Pulmonary artery endothelial cell (primary cell): ENCODE data around the gene PKP2. TPM values are rescaled to one million over a fixed set of nuclear protein-coding genes. Genes with fewer than 3 reads are reported as not detected.
"Not testable (repeated sequence)": the region's sequence is repeated elsewhere in the genome, so short reads cannot be mapped to it uniquely, and the experiment has no call there.

ENCODE experiments used
- DNase-seq: peaks from one replicate; pipeline ENCODE4 v3.0.0-alpha.2; 2011; ENCODE audit warnings: low read depth, low spot score
- total RNA-seq: library from RNA; depleted of rRNA; stranded (reverse); fragments of >200 nt; gene quantifications from 2 replicates; pipeline ENCODE4 v1.2.3, GENCODE V29; 2014

Gene PKP2
- total RNA-seq, 1 donor from 2014 or later, result 13.8 TPM

DNA sequence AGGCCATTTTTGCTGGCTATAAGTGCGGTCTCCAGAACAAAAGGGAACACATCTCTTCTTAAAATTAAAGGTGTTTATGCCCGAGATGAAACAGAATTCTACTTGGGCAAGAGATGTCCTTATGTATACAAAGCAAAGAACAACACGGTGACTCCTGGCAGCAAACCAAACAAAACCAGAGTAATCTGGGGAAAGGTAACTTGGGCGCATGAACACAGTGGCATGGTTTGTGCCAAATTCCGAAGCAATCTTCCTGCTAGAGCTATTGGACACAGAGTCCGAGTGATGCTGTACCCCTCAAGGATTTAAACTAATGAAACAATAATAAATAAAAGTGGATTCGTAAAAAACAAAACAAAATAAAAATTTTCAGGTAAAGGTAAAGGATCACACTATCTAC, 33.4 kb downstream of the PKP2 start:
- no peak for DNase-seq

DNA sequence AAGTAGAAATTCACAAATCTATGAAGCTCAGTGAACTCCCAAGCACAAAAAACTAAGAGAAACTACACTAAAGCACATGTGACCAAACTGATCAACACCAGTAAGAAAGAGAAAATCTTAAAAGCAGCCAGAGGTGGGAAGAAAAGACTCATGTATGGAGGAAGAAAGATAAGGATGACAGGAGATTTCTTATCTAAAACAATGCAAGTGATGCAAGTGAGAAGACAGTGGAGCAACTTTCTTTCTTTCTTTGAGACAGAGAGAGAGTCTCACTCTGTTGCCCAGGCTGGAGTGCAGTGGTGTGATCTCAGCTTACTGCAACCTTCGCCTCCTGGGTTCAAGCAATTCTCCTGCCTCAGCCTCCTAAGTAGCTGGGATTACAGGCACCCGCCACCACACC, 34.9 kb downstream of the PKP2 start:
- not testable (repeated sequence) for DNase-seq

DNA sequence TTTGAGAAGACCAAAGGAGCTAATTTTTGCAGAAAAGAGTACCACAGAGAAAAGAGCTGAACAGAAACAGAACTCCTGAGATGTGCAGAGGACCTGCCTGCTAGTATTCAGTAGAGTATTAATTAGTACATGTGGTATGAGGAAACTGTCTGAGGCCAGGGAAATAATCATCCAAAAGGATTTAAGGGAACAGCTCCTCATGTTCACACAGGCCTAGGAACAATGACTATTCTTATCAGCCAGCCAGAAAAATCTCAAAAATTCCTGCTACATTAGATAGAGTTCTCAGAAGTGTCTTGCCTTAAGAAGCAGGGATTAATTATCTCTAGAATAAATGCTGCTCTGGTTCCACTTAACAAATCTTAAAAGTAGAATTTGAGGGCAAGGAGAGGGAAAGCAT, 36.4 kb downstream of the PKP2 start:
- no peak for DNase-seq

DNA sequence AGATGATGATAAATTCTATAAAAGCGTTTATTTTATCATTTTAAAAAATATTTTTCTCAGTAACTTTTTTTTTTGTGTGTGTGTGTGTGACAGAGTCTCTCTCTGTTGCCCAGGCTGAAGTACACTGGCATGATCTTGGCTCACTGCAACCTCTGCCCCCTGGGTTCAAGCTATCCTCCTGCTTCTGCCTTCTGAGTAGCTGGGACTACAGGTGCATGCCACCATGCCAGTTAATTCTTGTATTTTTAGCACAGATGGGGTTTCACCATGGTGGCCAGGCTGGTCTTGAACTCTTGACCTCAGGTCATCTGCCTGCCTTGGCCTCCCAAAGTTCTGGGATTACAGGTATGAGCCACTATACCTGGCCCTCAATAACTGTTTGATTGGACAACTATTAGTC, 37.2 kb downstream of the PKP2 start:
- no peak for DNase-seq

DNA sequence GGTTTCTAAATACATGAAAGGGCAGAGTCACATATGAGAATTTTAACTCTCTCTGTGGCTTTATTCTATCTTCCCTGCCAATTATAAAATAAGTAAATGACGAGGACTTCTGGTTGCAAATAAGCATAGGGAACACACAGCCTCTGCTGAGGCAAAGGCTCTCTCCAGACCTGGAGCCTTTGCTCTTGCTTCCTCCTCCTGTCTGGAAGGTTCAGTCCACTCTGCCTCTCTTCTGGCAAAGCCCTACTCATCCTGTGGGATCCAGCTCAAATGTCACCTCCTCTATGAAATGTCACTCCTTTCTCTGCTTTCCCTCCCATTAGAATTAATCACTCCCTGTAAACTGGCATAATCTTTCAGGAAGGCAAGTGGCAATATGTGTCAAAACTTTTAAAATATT, 41.9 kb downstream of the PKP2 start:
- no peak for DNase-seq

DNA sequence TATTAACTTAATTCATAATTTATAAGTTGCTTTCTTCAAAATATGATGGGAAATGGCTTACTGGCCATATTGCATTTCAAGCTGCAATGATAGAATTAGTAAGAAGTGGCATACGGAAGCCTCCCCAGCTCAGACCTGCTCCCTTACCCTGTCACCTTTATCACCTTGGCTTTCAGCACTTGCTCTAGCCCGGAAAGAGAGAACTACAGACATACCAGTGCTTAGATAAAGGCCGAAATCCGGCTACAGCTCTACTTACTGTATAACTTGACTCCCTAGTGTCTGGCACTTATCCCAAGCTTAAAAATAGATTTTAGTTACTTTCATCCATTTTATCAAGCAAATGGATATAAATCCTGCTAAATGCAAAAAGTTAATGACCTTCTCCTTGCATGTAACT, 42.5 kb downstream of the PKP2 start:
- DNase-seq, result no peak

DNA sequence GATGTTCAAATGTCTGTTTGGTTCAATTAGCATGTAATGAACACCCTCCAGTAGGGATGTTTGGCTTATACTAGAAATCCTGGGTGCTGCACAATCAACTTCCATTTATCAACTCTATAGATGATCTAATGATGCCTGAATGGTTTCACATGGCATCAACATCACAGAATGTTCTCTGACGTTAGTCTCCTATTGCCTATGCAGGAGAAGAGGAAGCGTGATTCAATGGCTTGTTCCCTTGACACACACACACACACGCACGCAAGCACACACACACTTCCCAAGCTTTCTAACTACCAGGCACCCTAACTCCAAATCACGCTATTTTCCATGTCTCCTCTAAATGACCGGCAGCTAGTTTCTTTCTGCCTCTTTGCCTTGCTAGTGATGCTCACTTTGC, 49.3 kb downstream of the PKP2 start:
- no peak for DNase-seq

DNA sequence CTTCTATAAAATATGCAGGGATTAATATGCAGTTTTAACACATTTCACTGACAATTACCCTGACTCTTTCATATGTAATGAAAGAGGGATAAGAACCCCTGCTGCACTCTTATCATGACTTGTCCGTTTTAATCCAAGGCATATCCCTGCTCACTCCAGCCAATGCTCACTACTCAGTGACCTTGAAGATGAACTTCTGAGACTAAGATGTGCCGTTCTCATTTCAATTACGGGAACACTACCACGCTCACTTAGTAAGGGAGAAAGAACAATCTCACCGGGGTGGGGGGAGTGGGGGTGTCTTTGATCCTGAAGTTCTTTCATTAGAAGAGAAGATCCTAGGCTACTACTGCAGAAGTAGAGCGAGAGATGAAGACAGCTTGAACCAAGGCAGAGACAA, 50.5 kb downstream of the PKP2 start:
- no peak for DNase-seq

DNA sequence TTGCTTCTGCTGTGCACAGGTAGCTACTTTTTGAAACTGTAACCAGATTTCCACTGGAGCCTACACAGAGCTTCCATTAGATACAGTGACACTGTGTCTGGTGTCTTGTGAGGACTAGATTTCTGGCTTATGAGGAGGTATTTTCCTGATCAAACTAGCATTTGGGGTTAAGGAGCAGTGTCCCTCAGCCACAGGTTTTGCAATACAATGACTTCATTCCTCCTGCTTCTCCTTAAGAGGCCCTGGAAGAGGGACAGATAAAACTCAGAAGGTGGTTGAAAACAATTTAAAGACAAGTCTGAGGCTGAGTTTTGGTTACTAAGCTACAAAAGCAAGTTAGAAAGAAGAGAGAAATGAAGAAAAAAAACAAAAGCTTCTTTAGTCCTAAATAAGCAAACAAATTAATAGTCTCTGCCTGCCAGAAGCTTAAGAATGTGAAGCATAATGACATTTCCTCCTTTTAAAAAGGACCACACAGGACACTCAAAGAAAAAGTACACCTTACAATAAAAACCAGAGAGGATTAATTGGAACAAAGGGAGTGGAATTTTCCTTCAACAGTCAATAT, 53.0 kb downstream of the PKP2 start:
- DNase-seq, result no peak

DNA sequence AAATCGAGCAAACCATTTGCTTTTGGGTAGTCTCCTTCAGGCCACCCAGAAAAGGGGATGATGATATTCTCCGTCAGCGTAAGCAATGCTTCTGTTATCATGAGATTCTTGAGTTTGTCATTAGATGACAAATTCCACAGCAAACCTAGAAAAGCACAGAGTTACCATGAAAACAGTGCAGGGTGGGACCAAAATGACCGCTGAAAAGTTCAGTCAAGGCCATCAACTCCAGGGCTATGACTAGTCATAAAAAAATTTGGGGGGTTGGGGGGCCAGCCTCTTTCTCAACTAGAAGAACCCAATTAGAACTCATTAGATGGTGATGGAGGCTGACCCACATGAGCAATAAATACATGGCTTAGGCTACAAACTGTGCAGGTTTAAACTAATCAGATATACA, 55.5 kb downstream of the PKP2 start:
- DNase-seq, result no peak

DNA sequence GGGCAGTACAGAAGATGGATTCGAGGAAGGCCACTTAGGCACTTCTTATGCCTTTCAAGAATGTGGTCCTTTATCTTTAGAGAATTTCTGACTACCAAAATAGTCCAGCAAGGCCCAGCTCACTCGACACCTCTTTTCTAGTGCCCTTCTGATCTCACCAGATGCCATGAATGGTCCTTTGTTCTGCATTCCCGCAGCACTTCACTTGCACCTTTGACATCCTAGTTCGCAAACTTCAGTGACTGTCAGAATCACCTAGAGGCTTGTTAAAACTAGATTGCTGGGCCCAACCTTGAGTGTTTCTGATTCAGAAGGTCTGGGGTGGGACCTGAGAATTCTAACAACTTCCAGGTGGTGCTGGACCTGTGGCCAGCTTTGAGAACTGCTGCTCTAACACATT, 56.7 kb downstream of the PKP2 start:
- DNase-seq, result no peak

DNA sequence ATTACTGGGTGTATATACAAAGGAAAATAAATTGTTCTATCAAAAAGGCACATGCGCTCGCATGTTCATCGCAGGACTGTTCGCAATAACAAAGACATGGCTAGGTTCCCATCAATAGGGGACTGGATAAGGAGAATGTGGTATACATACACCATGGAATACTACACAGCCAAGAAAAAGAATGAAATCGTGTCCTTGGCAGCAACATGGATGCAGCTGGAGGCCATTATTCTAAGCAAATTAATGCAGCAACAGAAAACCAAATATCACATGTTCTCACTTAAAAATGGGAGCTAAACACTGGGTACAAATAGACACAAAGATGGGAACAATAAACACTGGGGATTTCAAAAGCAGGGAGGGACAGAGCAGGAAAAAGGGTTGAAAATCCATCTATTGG, 58.6 kb downstream of the PKP2 start:
- DNase-seq, result no peak

DNA sequence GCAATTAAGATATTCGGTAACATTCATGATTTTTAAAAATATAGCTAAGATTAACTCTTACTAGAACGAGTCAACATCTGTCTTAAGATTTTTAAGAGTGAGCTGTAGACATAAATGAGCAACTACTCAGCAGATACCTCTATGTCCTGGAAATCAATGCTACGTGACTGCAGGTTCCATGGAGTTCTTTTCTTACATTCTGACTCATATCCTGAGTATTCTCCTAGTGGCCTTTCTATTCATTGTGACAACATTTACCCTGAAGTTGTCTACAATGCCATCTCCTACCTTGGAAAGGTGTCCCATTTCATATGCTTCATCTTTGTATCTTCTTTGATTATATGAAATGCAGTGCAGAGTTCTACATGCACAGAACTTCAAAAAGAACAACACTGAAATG, 59.9 kb downstream of the PKP2 start:
- no peak for DNase-seq

DNA sequence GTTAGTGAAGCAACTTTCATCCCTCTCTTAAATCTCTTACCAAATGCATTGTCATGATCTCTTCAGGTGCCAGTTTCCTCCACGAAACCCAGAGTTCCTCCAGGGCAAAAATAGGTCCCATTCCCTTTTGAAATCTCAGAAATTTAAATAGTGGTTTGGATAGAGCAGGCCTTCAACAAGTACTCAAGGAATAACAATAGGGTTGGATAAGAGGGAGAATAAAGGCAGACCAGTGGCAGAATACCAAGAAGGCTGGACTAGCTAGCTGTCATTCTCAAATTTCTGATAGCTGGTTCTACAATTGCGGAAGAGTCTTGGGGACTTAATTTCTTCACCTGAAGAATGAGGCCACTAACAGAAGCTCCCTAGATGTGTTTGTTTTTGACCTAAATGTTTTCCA, 62.5 kb downstream of the PKP2 start:
- no peak for DNase-seq

DNA sequence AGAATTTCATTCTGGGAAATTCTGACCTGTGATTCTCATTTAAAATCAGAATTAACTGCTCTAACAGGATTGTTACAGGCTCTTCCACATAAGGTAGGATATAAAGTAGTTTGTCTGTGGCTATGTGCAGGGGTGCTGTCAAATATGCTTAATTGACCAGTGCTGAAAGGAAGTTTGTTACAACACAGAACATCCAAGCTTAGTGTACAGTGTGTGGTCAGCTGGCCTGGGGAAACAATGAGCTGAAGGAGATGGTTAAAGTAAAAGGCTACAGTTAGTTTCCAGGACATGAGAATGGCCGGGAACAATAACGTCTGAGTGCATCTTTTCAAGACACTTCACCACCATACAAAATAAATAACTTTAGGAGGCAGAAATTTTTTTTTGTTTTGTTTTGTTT, 68.0 kb downstream of the PKP2 start:
- no peak for DNase-seq

DNA sequence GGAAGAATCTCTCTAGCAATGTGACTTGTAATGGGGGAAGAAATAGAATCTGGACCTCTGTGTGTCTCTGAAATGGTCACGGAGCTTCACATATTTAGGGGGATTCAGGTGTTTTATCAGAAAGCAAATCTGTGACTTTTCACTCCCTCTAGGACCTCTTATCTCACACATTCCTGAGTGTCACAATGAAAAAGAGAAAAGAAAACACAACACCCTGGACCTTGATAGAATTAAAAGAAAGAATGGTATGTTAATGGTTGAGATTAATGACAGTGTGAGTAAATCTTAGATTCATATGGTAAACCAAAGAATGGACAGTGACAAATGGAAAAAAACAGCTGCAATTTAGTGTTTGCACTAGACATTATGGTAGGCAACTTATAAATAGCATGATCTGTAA, 68.5 kb downstream of the PKP2 start:
- no peak for DNase-seq

DNA sequence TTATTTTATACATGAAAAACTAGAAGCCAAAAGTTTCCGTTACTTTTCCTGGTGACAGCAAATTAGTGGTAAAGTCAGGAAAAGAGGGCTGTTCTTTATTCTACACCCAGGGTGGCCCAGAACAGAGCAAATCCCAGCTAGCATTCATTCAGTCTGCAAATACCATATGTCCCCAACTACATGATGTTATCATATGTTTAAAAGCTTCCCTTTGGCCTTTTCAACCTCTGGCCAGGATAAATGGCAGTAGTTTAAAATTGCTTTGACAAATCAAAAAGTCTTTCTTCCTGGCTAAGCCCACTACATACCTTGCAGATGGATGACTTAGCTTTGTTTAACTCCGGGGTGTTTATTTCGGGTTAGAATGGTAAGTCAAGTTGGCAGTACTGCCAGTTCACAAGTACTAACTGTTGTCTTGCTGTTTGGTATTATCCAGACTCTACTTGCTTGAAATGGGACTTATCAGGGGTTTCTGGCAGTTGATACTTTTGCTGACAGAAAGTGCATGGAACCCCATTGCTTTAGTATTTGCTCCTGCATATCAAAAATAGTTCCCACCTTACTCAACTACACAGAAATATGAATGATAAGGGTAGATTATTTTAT, 69.7 kb downstream of the PKP2 start:
- DNase-seq, result no peak

DNA sequence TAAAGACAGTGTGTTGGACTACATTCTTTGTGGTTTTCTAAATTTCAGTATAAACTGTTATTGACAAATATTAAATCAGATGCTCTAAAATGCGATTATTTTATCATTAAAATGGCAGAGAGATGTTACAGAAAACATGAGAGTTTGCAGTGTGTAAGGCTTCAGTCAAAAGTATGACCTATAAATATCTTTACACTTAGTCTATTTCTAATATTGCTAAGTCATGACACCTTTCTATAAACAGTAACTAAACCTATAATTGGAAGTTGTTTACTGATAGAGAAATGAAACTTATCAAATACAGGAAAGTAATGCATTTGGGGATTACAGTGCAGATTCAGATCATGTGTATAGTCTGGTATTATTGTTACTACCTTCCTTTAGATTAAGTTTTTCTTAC, 72.0 kb downstream of the PKP2 start:
- DNase-seq, result no peak

DNA sequence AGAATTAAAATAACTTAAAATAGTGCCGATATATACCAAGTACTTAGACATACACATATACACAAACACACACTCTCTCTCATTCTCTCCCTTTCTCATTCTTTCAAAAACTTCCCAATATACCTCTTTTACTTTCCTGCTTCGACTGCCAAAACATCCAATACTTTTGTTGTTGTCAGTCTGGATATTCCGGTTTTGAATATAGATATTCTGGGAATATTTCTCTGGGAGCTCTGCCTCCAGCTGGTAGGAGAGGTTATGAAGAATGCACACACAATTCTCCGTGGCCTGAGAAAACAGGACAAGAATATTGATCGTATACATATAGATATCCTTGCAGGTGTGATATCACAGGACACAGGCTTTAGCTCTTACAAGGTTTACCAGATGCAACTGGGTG, 74.2 kb downstream of the PKP2 start:
- DNase-seq, result no peak

DNA sequence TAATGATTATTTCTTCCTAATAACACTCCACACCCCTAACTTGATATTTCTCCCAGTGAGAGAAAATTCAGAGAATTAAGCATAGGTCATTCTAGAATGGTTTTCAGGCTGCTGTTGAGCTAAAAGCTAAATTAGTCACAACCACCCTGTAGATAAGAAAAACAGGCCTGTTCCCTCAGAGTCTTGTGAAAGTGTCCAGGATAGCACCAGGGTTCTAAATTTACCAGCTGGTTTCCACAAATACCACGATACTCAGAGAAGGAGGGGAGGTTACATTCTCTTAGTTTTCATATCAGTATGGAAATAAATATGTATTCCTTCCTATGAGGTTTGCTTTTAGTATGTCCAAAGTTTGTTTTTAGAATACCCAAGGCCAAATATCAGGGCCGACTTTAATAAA, 74.9 kb downstream of the PKP2 start:
- DNase-seq, result no peak

DNA sequence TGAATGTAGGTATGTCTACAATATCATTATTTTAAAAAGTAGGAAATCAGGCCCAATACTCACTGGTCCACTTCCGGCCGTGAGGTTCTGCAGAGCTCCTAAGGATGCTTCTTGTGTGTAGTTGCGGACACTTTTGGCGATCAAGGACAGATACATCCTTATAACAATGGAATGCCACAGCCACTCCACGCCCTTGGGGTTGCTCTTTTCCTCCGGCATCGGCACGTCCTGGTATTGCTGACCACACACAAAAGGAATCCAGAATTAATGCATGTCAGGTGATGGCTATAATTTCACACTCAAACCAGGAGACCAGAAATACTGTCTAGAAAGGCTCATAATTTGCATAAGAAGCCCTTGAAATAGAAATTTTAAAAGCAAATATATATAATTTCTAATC, 75.3 kb downstream of the PKP2 start:
- no peak for DNase-seq

DNA sequence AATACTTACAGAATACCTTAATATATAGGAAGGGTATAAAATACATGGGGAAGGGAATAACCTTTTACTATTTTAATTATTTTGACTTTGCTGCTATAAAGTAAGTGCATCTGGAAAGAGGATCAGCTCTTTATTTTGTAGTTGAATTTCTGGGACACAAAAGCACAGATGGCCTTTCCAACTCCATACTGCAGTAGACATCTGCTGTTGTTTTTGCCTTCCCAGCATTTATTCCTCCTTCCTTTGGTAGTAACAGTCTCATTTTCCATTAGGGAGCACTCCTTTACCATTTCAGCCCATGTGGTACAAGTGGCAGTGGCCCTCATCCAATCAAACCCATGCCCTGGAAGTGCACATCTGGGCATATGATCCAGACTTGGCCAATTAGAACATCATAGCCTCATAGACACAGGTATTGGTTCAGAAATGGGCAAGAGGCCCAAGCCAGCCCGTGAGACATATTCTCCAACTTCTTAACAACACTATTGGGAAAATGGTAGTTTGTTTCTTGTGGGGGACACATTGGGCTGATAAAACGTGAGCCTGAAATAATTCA, 76.1 kb downstream of the PKP2 start:
- DNase-seq, result no peak

DNA sequence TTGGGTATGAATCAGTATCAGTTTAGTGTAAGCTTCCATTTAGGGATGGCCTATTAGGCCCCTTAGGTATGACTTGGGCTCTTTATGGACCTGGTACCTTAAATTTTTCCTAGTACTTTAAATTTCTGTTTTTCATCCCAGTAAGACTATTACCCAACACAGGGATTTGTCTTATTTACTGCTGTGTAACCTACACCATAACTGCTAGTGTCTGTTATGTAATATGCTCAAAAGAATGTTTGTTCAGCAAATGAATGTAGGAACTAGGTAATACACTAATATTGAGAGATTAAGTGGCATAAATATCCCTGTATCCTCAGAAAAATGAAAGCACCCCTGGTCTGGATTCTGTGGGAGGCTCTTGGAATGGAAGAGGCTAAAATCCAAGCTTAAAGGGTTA, 77.2 kb downstream of the PKP2 start:
- no peak for DNase-seq
